Stimulated activated naive CD8-positive, alpha-beta T cell treated with anti-CD3 and anti-CD28 coated beads, Interleukin-15, amount 100 ng/mL, for 72 hours (primary cell): ENCODE measurements around the gene MAP1B.

ENCODE experiments used
- ATAC-seq: fragments of 150-1000 bp; cut with Tn5 transposase; 2 replicates; pipeline ENCODE4 v1.10.0; 2021; ENCODE audit warnings: mild to moderate bottlenecking, moderate library complexity
- DNase-seq, 2 donors: peaks; one replicate each; pipeline ENCODE4 v3.0.0; 2021 to 2022
- H3K27ac Mint-ChIP-seq, 2 donors: one replicate each; pipeline ENCODE4 v1.8.0; 2022; ENCODE audit warnings: mild to moderate bottlenecking in 2 of 2, mixed read lengths in 2 of 2, moderate library complexity in 2 of 2
- H3K27me3 Mint-ChIP-seq: one replicate; pipeline ENCODE4 v1.8.0; 2022; ENCODE audit warnings: mixed read lengths
- H3K4me1 Mint-ChIP-seq: one replicate; pipeline ENCODE4 v1.8.0; 2022; ENCODE audit warnings: mild to moderate bottlenecking, mixed read lengths
- H3K4me3 Mint-ChIP-seq, 2 donors: one replicate each; pipeline ENCODE4 v1.8.0; 2022; ENCODE audit warnings: mild to moderate bottlenecking in 2 of 2, mixed read lengths in 2 of 2, moderate library complexity in 1 of 2
- H3K9me3 Mint-ChIP-seq, 2 donors: one replicate each; pipeline ENCODE4 v1.8.0; 2022; ENCODE audit warnings: mixed read lengths in 2 of 2

Gene MAP1B

DNA sequence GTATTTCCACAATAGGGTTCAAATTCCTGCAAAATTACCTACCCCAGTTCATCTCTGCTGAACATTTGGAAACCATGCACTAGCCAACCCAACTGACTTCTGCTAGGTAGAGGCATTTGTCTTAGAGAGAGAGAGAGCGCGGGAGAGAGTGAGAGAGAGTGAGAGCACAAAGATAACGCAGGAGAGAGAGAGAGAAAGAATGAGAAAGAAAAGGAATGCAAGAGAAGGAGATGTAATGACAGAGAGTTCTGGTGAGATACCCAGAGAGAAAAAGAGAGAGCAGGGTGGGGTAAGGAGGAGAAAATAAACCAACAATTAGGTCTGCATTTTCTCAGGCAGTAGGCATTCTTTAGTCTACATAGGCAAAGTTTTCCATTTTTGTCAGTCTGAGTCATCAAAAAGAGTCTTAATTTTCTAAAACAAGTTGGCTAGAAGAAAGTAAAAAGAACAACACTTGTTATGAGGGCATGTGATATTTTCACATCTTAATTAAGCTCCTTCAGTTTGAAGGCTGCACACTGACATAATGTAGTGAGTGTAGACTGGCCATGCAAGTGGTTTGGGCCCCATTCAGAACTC lies 98.2 kb downstream of the MAP1B start:
- Mint-ChIP-seq H3K4me3 (no peak overlapping the region), H3K27me3 (no peaks in the 10 kb centered on the region), H3K27ac (peak overlapping the region in 1 of 2 donors; percentile 1), H3K4me1 (peaks cover 5% of the 10 kb centered on the region), H3K9me3 (peaks cover 0 to 5% of the 10 kb centered on the region in 2 donors)
- ATAC-seq (no peak), DNase-seq (no peak)

DNA sequence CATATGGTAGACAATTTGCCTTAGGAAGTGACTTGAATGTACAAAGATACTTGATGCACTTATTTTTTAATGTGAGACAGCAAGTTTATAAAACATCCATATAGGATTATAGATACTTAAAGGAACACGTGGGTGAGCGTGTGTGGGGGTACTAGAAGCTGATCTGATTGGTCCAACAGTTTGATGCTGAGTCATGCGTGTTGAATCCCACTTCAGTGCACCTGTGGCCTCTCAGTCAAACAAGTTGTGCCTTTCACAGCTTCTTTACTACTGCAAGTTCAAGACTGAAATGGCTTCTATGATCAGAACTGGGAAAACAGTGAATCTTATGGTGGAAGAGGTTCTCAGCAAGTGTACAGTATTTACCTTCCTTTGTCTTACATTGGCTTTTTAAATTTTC lies 98.9 kb downstream of the MAP1B start:
- no peak overlapping the region for H3K27ac Mint-ChIP-seq
- no peak overlapping the region for H3K4me3 Mint-ChIP-seq
- H3K27me3 Mint-ChIP-seq, result no peaks in the 10 kb centered on the region
- ATAC-seq (no peak), DNase-seq (no peak)
- H3K9me3 Mint-ChIP-seq, result peaks cover 0 to 5% of the 10 kb centered on the region in 2 donors
- H3K4me1 Mint-ChIP-seq, result peaks cover 5% of the 10 kb centered on the region

DNA sequence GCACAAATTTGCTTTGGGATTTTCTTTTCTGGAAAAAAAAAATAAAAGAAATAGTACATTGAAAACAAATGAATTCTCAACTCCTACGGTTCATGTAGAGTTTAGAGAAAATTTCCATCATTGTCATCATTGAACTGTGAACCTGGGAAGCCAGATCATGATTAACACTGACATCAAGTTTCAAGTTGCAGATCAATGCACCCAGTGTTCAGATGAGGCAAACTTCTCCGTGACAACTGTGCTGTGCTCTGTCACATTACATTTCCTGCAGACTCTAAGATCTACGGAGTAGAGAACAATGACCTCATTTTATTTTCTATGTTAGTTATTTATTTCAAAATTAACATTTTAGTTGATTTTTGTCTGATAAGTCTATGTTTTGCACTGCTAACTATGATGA lies 99.7 kb downstream of the MAP1B start:
- Mint-ChIP-seq H3K27me3 (no peaks in the 10 kb centered on the region), H3K4me3 (no peak overlapping the region)

DNA sequence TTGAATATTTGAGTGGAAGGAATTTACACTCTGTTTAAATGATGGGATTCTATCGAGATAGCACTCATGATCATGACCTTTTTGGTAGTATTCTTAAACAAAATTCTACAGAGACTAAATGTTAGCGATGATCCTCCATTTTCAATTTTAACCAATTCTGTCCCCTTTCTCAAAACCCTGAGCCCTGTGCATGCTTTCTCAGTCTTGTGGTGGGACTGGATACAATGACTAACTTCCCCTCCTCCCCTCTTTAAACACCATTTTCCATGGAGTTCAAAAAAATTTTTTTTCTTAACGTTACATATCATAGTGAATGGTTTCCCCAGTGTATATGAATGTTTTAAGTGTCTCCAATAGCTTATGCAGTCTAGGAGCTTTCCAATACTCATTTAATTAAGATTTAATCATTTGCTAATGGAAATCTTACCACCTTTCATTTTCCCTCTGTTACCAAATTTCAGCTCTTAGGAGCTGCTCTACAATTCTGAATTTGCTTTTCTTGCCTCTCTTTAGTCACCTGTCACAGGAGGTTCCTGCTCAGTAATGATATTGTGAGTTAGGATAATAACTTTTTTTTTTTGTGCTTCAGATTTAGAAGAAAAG lies 101.2 kb downstream of the MAP1B start:
- Mint-ChIP-seq H3K4me3 (no peak overlapping the region), H3K27me3 (no peaks in the 10 kb centered on the region), H3K9me3 (peaks cover 0 to 5% of the 10 kb centered on the region in 2 donors), H3K4me1 (peaks cover 7% of the 10 kb centered on the region), H3K27ac (no peak overlapping the region)
- DNase-seq (no peak), ATAC-seq (no peak)

More for the DNA sequence above, 99.7 kb downstream of the MAP1B start:
- Mint-ChIP-seq H3K27ac (no peak overlapping the region), H3K9me3 (peaks cover 0 to 5% of the 10 kb centered on the region in 2 donors), H3K4me1 (peaks cover 5% of the 10 kb centered on the region)
- ATAC-seq (no peak), DNase-seq (no peak)

DNA sequence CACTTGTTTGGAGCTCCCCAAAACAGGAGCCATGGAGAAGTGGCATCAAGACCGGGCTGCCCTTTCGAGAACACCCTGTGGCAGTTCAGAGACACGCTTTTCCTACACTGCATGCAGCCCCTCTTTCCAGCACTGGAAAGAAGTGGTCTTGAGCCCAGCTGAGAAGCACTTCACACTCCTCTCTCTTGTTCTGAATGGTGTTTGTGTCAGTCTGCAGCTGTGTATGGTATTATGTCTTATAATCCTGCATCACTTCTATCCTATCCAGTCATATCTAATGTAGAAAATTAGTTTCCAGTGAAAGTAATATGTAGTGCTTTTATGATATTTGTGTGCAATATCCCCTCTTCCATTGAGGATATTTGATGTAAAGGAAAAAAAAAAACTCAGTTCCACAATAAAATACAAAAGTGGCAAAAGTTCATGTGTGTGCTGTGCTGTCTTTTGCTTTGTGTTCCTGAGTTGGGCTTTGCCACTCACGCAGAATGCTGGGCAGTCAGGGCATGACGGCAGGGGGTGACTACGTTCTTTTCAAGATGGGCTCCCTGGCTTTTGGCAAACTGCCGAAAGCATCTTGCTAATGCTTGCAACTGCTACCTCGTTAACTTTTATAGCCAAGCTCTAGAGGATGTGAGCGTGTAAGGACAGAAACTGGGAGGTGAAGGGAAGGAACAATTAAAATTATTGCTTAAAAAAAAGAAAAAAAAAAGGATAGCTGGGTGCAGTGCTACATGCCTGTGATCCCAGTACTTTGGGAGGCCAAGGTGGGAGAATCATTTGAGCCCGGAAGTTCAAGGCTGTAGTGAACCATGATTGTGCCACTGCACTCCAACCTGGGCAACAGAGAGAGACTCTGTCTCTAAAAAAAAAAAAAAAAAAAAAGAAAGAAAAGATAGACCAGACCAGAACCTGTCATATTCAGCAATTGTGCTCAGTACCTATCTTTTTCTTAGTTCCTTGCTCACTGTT lies 102.2 kb downstream of the MAP1B start:
- no peak overlapping the region for H3K27ac Mint-ChIP-seq
- no peak for DNase-seq
- no peak for ATAC-seq

DNA sequence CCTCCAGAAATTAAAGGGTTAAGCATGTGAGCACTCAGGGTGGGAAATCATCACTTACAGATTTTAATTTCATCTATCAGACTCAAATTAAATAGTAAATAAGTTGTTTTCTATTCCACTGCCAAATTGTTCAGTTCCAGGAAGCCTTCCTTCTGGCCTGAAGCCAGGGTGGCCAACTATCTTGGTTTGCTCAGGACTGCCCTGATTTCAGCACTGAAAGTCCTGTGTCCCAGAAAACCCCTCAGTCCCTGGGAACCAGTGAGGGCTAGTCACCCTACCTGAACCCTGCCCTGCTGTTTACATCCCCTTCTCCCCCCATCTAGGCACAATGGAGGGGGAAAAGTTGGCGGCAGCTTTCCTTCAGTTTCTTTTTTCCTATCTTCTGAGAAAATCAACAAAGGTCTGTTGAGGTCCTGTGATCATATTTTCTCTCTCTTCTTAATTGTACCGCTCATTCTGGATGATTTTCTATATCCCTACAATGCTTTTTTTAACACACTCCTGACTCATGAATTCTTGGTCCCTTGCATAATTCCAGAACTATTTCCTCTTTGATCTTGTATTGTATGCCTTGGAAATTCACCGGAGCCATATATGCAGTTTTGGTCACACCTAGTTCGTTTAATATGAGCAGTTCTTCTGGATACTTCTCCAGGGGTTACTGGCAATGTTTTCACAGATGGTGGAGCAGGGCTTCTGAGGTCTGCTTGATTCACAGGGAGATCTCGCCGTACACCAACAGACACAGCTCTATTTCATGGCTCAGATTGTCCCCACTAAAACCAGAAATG lies 103.8 kb downstream of the MAP1B start:
- no peak for ATAC-seq

More for the DNA sequence above, 102.2 kb downstream of the MAP1B start:
- no peaks in the 10 kb centered on the region for H3K27me3 Mint-ChIP-seq
- peaks cover 0 to 5% of the 10 kb centered on the region in 2 donors for H3K9me3 Mint-ChIP-seq
- H3K4me3 Mint-ChIP-seq, result no peak overlapping the region
- peaks cover 11% of the 10 kb centered on the region for H3K4me1 Mint-ChIP-seq

DNA sequence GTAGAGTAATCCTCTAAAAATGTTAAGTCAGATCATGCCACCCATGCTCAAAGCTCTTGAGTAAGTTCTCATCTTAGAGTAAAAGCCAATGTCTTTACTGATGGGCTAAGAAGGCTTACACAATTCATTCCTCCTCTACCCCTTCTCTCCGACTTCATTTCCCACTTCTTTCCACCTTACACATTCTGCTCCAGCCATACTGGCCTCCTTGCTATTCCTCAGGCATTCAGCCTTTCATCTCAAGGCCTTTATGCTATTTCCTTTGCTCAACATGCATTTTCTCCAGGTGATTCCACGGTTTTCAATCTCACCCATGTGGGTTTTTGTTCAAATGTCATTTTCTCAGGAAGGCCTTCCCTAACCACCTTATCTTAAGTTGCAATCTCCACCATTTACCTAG lies 104.9 kb downstream of the MAP1B start:
- no peaks in the 10 kb centered on the region for H3K9me3 Mint-ChIP-seq
- DNase-seq, result no peak
- peaks cover 11% of the 10 kb centered on the region for H3K4me1 Mint-ChIP-seq
- H3K4me3 Mint-ChIP-seq, result no peak overlapping the region
- ATAC-seq, result no peak
- H3K27ac Mint-ChIP-seq, result no peak overlapping the region
- H3K27me3 Mint-ChIP-seq, result no peaks in the 10 kb centered on the region

More for the DNA sequence above, 103.8 kb downstream of the MAP1B start:
- Mint-ChIP-seq H3K27ac (no peak overlapping the region), H3K27me3 (no peaks in the 10 kb centered on the region), H3K4me1 (peaks cover 11% of the 10 kb centered on the region), H3K9me3 (no peaks in the 10 kb centered on the region), H3K4me3 (no peak overlapping the region)
- no peak for DNase-seq

DNA sequence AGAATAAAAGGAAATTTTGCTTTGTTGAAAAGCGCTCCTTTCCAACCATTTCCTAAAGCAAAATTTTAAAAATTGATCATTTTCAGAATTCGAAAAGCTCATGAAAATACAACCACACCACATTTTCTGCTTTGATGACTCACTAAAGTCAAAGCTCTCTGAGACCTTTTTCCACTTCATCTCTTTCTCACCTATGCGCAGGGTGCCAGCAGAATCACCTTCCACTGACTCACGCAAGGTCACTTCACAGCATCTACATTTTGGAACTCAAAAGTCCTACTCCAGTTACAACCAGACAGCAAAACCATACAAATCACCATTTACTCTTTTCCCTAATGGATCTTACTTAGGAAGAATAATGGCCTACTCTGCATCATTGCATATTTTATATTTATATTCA lies 106.2 kb downstream of the MAP1B start:
- Mint-ChIP-seq H3K9me3 (no peaks in the 10 kb centered on the region), H3K27ac (peak overlapping the region in 1 of 2 donors; percentile 87), H3K4me1 (peaks cover 6% of the 10 kb centered on the region), H3K27me3 (no peaks in the 10 kb centered on the region), H3K4me3 (no peak overlapping the region)
- DNase-seq (no peak), ATAC-seq (no peak)

DNA sequence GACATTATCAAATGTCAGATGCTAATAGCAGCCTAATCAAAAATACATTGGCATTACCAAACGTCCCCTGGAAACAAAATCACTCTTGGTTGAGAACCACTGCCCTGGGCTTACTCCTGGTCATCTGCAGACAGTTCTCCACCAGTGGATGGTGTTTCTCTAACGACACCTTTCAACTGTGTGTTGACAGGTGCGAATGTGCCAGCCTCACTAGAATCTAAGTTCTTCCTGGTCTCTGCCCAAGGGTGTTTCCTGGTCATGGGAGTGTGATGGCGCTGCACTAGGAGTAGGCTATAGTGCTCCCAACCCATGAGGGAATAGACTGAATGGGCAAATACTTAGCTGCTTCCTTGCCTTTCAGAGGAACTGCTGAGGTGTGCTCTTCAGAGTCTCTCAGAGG lies 106.9 kb downstream of the MAP1B start:
- Mint-ChIP-seq H3K27me3 (no peaks in the 10 kb centered on the region), H3K9me3 (no peaks in the 10 kb centered on the region), H3K4me3 (no peak overlapping the region), H3K4me1 (peaks cover 6% of the 10 kb centered on the region), H3K27ac (no peak overlapping the region)
- DNase-seq, result no peak
- ATAC-seq, result no peak

DNA sequence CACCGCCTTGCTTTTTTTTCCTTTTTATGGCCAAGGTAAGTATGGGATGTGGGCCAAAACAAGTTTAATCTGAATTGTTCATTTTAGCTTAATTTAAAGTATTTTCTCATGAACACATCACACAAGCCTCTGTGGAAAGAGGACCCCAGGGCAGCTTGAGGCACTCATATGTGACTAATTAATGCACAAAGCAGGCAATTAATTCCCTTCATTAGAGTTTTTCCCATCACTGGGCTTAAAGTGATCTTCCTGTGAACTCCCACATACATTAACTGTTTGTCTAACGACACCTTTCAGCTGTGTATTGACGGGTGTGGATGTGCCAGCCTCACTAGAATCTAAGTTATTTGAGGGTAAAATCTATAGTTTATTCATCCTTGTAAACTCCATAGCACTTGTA lies 109.5 kb downstream of the MAP1B start:
- DNase-seq (no peak), ATAC-seq (no peak)
- H3K27ac Mint-ChIP-seq, result no peak overlapping the region
- no peaks in the 10 kb centered on the region for H3K27me3 Mint-ChIP-seq
- no peak overlapping the region for H3K4me3 Mint-ChIP-seq
- H3K9me3 Mint-ChIP-seq, result no peaks in the 10 kb centered on the region
- peaks cover 6% of the 10 kb centered on the region for H3K4me1 Mint-ChIP-seq

DNA sequence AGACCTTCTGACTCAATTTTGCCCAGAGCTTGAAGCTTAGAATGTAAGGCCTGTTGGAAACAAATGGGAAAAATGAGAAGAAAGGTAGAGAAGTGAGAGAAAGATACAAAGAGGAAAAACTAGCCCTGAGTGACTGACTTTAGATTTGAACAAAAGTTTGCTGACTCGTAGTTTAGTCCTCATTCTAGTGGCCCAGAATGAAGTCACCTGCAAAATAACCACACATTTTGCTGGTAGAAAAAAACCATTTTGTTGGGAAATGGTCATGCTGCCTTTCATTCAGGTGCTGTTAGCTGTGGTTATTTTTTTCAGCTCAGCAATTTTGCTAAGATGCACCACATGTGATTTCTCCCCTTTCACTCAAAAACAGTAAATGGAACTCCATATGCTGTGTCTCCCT lies 113.8 kb downstream of the MAP1B start:
- H3K27ac Mint-ChIP-seq, result no peak overlapping the region
- H3K27me3 Mint-ChIP-seq, result no peaks in the 10 kb centered on the region
- no peak overlapping the region for H3K4me3 Mint-ChIP-seq
- ATAC-seq, result no peak
- DNase-seq, result no peak
- H3K9me3 Mint-ChIP-seq, result no peaks in the 10 kb centered on the region
- no peaks in the 10 kb centered on the region for H3K4me1 Mint-ChIP-seq

DNA sequence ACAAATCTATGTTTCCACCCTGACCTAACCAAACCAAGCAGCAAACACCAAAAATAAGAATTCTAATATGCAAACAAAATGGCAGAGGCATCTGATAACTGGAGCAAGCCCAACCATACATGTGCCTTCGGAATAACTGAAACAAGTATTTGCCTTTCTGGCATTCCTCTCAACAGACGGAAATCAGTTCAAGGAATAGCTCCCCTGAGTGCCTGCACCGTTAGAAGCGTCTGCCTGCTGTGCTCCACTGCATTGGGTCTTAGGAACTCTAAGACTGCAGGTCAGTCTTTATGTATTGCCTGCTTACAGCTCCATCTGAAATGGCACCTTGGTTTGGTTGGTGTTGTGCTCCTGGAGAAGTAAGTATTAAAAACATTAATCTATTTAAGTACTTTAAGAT lies 114.3 kb downstream of the MAP1B start:
- H3K27ac Mint-ChIP-seq, result no peak overlapping the region
- H3K27me3 Mint-ChIP-seq, result no peaks in the 10 kb centered on the region
- H3K4me3 Mint-ChIP-seq, result no peak overlapping the region
- ATAC-seq, result no peak
- no peaks in the 10 kb centered on the region for H3K9me3 Mint-ChIP-seq
- no peaks in the 10 kb centered on the region for H3K4me1 Mint-ChIP-seq
- no peak for DNase-seq

DNA sequence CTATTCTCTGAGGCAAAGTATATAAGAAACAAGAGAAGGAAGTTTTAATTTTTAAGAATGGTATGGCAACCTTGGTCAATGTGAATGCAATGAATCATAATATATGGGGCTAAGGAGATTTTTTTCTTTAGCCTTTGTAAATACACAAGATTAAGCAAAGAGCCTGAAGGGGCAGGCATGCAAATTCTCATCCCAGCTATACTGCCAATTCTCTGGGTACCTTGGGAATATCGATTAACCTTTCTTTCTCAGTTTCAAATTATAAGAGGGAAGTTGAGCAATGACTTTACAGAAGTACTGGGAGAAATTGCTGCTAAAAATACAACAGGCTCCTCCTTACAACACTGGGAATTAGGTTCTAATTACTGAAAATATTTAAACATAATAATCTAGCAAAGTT lies 115.2 kb downstream of the MAP1B start:
- Mint-ChIP-seq H3K27ac (no peak overlapping the region), H3K27me3 (no peaks in the 10 kb centered on the region), H3K4me1 (no peaks in the 10 kb centered on the region), H3K4me3 (no peak overlapping the region), H3K9me3 (no peaks in the 10 kb centered on the region)
- ATAC-seq (no peak), DNase-seq (no peak)

DNA sequence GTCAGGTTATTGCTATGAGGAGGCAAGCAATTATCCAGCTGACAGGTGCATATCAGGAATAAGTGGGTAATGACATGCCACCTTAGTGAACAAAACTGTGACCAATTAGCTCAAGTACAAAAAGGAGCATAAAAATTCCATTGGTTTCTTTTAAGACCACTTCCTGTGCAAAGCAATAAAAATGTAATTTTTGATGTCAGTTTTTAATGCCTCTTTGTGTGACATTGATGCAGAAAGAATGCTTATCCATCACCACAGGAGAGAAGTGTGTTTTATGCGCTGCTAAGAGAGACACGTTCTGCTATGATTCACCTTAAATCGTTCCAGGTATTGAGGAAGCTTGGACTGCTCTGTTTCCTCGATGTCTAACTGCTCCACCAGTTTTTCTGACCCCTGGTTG lies 116.1 kb downstream of the MAP1B start:
- Mint-ChIP-seq H3K4me1 (no peaks in the 10 kb centered on the region), H3K27ac (no peak overlapping the region), H3K4me3 (no peak overlapping the region), H3K27me3 (no peaks in the 10 kb centered on the region), H3K9me3 (no peaks in the 10 kb centered on the region)
- DNase-seq (no peak), ATAC-seq (no peak)

DNA sequence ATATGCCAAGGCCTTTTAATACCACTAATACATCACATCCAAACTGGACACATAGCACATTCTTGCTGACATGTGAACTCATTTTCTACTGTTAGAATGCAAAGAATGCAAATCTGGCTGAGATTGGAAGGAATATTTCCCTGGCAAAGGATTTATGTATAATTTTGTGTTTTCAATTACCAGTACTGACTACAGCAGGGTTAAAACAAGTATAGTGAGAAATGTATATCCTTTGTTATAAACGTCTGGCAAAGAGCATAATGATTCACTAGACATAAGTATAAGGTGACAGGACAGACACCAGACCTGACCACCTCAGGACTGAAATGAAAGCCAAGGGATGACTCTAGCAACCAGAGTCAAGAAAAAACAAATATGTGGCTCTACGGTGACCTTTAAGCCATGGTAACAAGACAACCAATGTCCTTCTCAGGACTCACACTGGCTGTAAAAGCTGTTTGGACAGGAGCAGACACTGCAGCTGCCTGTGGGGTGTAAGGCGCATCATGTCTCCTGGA lies 117.7 kb downstream of the MAP1B start:
- Mint-ChIP-seq H3K27me3 (no peaks in the 10 kb centered on the region), H3K9me3 (no peaks in the 10 kb centered on the region), H3K4me1 (no peaks in the 10 kb centered on the region), H3K4me3 (no peak overlapping the region), H3K27ac (no peak overlapping the region)
- no peak for DNase-seq
- no peak for ATAC-seq
